Heart left ventricle (tissue), 16 donors: ENCODE results near the gene ARID2. TPM values are rescaled to one million over a fixed set of nuclear protein-coding genes. Genes with fewer than 3 reads are reported as not detected.

Experiments used
- ATAC-seq, 4 donors: fragments of 200-7000 bp; cut with Tn5 transposase; one replicate each; pipeline ENCODE4 v1.9.1; 2020 to 2022; ENCODE audit warnings: moderate library complexity in 4 of 4, mild to moderate bottlenecking in 3 of 4, moderate number of reproducible peaks in 1 of 4
- DNase-seq, 5 donors: peaks; one replicate each; pipeline ENCODE4 v3.0.0-alpha.2; 2020
- H3K27ac ChIP-seq, 12 donors: fragments of 200-600 bp; sonication (generic) in 4 of 12; one replicate each; pipeline versions ENCODE4 v1.5.0 to v1.8.0; 2016 to 2022; ENCODE audit warnings: mild to moderate bottlenecking in 2 of 12
- H3K27me3 ChIP-seq, 9 donors: fragments of 200-600 bp; sonication (generic) in 2 of 9; one replicate each; pipeline versions ENCODE4 v1.5.1 to v1.8.0; 2016 to 2022; ENCODE audit warnings: mild to moderate bottlenecking in 3 of 9
- H3K36me3 ChIP-seq, 9 donors: fragments of 200-600 bp; sonication (generic) in 2 of 9; one replicate each; pipeline versions ENCODE4 v1.5.0 to v1.8.0; 2018 to 2022; ENCODE audit warnings: mild to moderate bottlenecking in 2 of 9
- H3K4me1 ChIP-seq, 12 donors: fragments of 200-600 bp; sonication (generic) in 4 of 12; one replicate each; pipeline versions ENCODE4 v1.5.0 to v1.8.0; 2016 to 2022; ENCODE audit warnings: mild to moderate bottlenecking in 3 of 12
- H3K4me3 ChIP-seq, 12 donors: fragments of 200-600 bp; sonication (generic) in 4 of 12; one replicate each; pipeline versions ENCODE4 v1.5.0 to v1.8.0; 2017 to 2022; ENCODE audit warnings: mild to moderate bottlenecking in 9 of 12, moderate library complexity in 4 of 12
- H3K9me3 ChIP-seq, 12 donors: fragments of 200-600 bp; sonication (generic) in 4 of 12; one replicate each; pipeline versions ENCODE4 v1.5.0 to v1.8.0; 2016 to 2022; ENCODE audit warnings: mild to moderate bottlenecking in 1 of 12
- POLR2A ChIP-seq, 2 donors: fragments of 450-650 bp; IDR thresholded peaks; one replicate each; pipeline ENCODE4 v1.6.1; 2017; ENCODE audit warnings: antibody characterized with exemption in 2 of 2, mild to moderate bottlenecking in 2 of 2, moderate library complexity in 2 of 2
- WGBS, 4 donors: extraction: QIAGEN DNeasy Blood & Tissue Kit in 2 of 4; methylation state at CpG; one replicate each; pipeline versions ENCODE4 v1.1.5 to v1.1.7; 2013 to 2018; 5-methylcytosine and 5-hydroxymethylcytosine counted together
- intact Hi-C, 10 donors: fragments of 100-400 bp; cut with DNase I; formaldehyde crosslinking; loops; one replicate each; pipeline versions ENCODE4 v1.11.1 to v1.14.2; 2022
- polyA plus RNA-seq, 2 donors: library from polyadenylated mRNA; stranded (reverse); fragments of 200-250 nt; gene quantifications; one replicate each; pipeline ENCODE4 v1.2.3, GENCODE V29; 2013
- total RNA-seq, 9 donors: library from RNA; depleted of rRNA in 2 of 9; stranded (reverse); fragments of >200 nt in 2 of 9; fragmentation: NEBNext Ultra II Directional in 3 of 9; extraction: Animal tissue kit (Norgen Biotek cat#: 25700) in 3 of 9; gene quantifications; one replicate each; pipeline versions ENCODE4 v1.1.0 to v1.2.4, GENCODE V29; 2016 to 2023
- TF ChIP-seq, protein P1 (sequence below), 12 donors: fragments of 200-600 bp; sonication (generic) in 4 of 12; IDR thresholded peaks; one replicate each; pipeline versions ENCODE4 v1.5.0 to v1.8.0; 2018 to 2022; ENCODE audit warnings: antibody characterized with exemption in 12 of 12, mild to moderate bottlenecking in 5 of 12
- donor health status: ischemic (EF 13 %, LVEDD 7.1; RV severe dilation, severe dysfunction).
- donor health status: healthy with polysubstance abuse.
- donor health status: DM: no; HTN: yes; CAD: no.
- donor health status: DM: no; HTN: no; CAD: no.
- donor health status: ischemic (EF 25% LVEDD 6.9; RV normal size, moderate dysfunction).
- donor health status: ischemic (EF 25% LVEDD 5.7; RV mildly dilated, moderate dysfunction).
- donor health status: healthy.
- donor health status: DM: yes; HTN: yes; CAD: no.
- donor health status: ischemic (EF 35%, LVEDD 5.7; RV mildly dilated, moderate dysfunction).
- donor health status: nonischemic (EF 11% LVEDD 7.7; RV severe dilation, severe dysfunction).
- donor health status: DM: yes; HTN: yes; CAD: no.
- donor health status: PGD.
- donor health status: ischemic (EF 29% LVEDD 5.4; RV normal size, mild dysfunction).
- donor health status: nonischemic (EF 23%, LVEDD 6.1; RV moderate dilation, normal function).

Gene ARID2
- total and polyA plus RNA-seq, 11 donors: 5.6 to 22.6 (median 18.4) TPM

DNA sequence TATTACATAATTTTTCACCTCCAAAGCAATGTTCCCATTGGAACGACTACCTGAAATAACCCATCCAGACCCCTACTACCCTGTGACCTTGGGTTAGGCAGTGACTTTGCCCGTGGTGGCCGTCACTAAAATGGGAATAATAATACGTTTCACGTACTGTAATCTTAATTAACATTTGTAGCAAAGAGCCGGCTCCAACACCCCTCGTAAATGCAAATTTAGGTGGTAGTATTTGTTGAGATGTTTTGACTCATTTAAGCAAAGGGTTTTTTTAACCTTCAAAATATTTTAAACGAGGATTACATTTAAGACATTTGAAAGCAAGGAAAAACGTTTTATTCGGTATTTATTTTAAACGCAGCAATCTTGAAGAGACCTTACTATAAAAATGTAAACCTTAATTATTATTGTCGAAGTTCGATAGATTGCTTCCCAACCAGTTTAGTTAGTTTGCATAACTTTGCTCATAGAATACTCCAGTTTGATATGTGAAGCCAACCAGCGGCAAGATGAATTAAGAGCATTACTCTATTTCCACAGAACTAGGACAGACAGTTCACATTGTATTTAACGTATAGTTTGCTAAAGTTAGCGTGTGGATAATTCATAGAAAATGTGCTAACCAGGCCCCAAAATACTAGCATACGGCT lies 1.4 kb upstream of the ARID2 start:
- H3K27me3 ChIP-seq: no peaks in the 10 kb centered on the region
- TF ChIP-seq, protein P1, sequence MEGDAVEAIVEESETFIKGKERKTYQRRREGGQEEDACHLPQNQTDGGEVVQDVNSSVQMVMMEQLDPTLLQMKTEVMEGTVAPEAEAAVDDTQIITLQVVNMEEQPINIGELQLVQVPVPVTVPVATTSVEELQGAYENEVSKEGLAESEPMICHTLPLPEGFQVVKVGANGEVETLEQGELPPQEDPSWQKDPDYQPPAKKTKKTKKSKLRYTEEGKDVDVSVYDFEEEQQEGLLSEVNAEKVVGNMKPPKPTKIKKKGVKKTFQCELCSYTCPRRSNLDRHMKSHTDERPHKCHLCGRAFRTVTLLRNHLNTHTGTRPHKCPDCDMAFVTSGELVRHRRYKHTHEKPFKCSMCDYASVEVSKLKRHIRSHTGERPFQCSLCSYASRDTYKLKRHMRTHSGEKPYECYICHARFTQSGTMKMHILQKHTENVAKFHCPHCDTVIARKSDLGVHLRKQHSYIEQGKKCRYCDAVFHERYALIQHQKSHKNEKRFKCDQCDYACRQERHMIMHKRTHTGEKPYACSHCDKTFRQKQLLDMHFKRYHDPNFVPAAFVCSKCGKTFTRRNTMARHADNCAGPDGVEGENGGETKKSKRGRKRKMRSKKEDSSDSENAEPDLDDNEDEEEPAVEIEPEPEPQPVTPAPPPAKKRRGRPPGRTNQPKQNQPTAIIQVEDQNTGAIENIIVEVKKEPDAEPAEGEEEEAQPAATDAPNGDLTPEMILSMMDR (IDR thresholded peaks at IDR 0.05): no peak
- TF ChIP-seq POLR2A (IDR thresholded peaks at IDR 0.05): no peak
- no peak for DNase-seq
- H3K4me1 ChIP-seq: peaks cover 9 to 56% (median 40%) of the 10 kb centered on the region in 12 donors
- H3K36me3 ChIP-seq: no peaks in the 10 kb centered on the region
- peak overlapping the region; percentile 64 to 94 (median 83) for H3K4me3 ChIP-seq
- no peak for ATAC-seq
- H3K27ac ChIP-seq: peak overlapping the region; percentile 94 to 100 (median 98)
- H3K9me3 ChIP-seq: no peaks in the 10 kb centered on the region
- whole genome bisulfite sequencing, 4 donors: 0 to 1% (median 1%) methylated on average over 17 of the region's 17 CpGs
- intact Hi-C loops: loop anchor here (2.0 to 10.0 kb wide), 10 partner anchors 181 to 553 kb away; partner anchors contain the start of genes SCAF11 (in 5 of the 10) and ANO6 (in 3 of the 10)

DNA sequence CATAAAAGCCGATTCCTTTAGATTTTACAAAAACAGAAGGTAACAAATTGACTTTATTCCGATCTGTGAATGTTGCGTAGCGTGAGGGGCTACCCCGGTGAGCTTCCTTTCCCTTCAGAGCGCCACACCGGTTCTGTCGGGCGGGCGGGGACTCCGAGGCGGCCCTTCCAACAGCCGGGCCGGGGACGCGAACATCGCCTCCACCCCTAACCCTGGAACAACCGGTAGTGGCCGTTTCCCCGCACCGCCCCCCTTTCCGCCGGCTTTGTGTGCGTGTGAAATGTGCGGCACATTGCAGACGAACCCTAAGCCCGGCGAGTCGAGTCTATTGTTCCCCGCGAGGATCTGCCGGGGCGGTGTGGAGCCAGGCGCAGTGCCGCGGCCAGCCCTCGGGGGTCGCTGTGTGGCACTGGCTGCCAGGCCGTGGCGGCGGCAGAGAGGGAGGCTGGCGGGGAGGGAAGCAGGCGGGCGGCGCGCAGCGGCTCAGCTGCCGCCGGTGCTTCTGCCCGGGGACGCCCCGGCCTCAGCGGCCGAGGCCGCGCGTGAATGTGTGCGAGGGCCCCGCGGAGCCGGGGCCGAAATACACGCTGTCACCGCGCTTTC lies 775 bp upstream of the ARID2 start:
- H3K9me3 ChIP-seq: no peaks in the 10 kb centered on the region
- H3K36me3 ChIP-seq: no peaks in the 10 kb centered on the region
- ATAC-seq (peak; percentile 79 to 88 (median 81)), DNase-seq (peak; percentile 97 to 99 (median 97))
- intact Hi-C loops: loop anchor here (2.0 to 10.0 kb wide), 10 partner anchors 181 to 554 kb away; partner anchors contain the start of genes SCAF11 (in 5 of the 10) and ANO6 (in 3 of the 10)
- H3K4me3 ChIP-seq: peak overlapping the region; percentile 64 to 94 (median 83)
- H3K4me1 ChIP-seq: peaks cover 9 to 58% (median 40%) of the 10 kb centered on the region in 12 donors
- H3K27ac ChIP-seq: peak overlapping the region; percentile 94 to 100 (median 98)
- no peaks in the 10 kb centered on the region for H3K27me3 ChIP-seq
- TF ChIP-seq, protein P1 (IDR thresholded peaks at IDR 0.05): peak; percentile 85 to 99 (median 97)
- TF ChIP-seq POLR2A (IDR thresholded peaks at IDR 0.05): peak in 1 of 2 donors; percentile 81
- 0% methylated on average over 30 to 65 of the region's 65 CpGs for WGBS, 4 donors

DNA sequence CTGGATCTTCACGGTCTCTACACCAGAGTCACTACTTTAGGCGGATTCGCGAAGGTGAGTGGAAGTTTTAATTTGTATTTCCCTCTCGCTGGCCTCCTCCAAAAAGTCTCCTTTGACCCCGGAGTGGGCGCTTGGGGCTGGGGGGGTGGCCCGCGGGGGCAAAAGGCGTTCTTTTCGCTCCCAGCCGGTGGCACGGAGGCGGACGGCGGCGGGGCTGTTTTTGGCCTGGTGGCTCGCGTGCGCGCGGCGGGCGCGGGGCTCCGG lies 510 bp downstream of the ARID2 start:
- Histone ChIP-seq H3K36me3 (no peaks in the 10 kb centered on the region), H3K27ac (peak overlapping the region; percentile 94 to 100 (median 98)), H3K4me3 (peak overlapping the region; percentile 64 to 94 (median 83)), H3K9me3 (no peaks in the 10 kb centered on the region), H3K4me1 (peaks cover 8 to 56% (median 39%) of the 10 kb centered on the region in 12 donors), H3K27me3 (no peaks in the 10 kb centered on the region)
- ATAC-seq (no peak), DNase-seq (peak; percentile 32 to 72 (median 46))
- intact Hi-C loops: no loop called here
- 0 to 2% (median 1%) methylated on average over 12 to 26 of the region's 26 CpGs for WGBS, 4 donors
- no peak for TF ChIP-seq POLR2A (IDR thresholded peaks at IDR 0.05)
- TF ChIP-seq, protein P1 (IDR thresholded peaks at IDR 0.05): no peak
